Adrenal gland (tissue), 12 donors: ENCODE results near the gene SDK1. TPM values are rescaled to one million over a fixed set of nuclear protein-coding genes. Genes with fewer than 3 reads are reported as not detected.

Experiments
- DNase-seq, 7 donors: peaks; one replicate each; pipeline ENCODE4 v3.0.0-alpha.2; 2019 to 2020
- H3K27ac ChIP-seq, 5 donors: fragments of 200-600 bp; sonication (generic) in 4 of 5; 1 replicate in 3 of 5; 2 replicates in 2 of 5; pipeline versions ENCODE4 v1.5.1 to v1.8.0; 2016 to 2020; ENCODE audit warnings: mild to moderate bottlenecking in 1 of 5
- H3K27me3 ChIP-seq: fragments of 200-600 bp; 2 replicates; pipeline ENCODE4 v1.8.0; 2021
- H3K36me3 ChIP-seq, 2 donors: fragments of 200-600 bp; replicated peaks in 1 of 2; 1 replicate in 1 of 2; 2 replicates in 1 of 2; pipeline versions ENCODE4 v1.5.1 to v1.8.0; 2018 to 2022
- H3K4me1 ChIP-seq, 2 donors: fragments of 200-600 bp; replicated peaks in 1 of 2; 1 replicate in 1 of 2; 2 replicates in 1 of 2; pipeline versions ENCODE4 v1.5.1 to v1.8.0; 2018 to 2021
- H3K4me3 ChIP-seq, 4 donors: fragments of 200-600 bp; sonication (generic) in 3 of 4; one replicate each; pipeline ENCODE4 v1.5.1; 2016 to 2018
- H3K9me3 ChIP-seq, 3 donors: fragments of 200-600 bp; sonication (generic) in 1 of 3; replicated peaks in 1 of 3; 1 replicate in 2 of 3; 2 replicates in 1 of 3; pipeline versions ENCODE4 v1.5.1 to v1.8.0; 2016 to 2021
- POLR2A ChIP-seq, 2 donors: fragments of 450-650 bp; IDR thresholded peaks; one replicate each; pipeline ENCODE4 v1.6.1; 2017; ENCODE audit warnings: antibody characterized with exemption in 2 of 2, mild to moderate bottlenecking in 2 of 2, moderate library complexity in 1 of 2
- WGBS, 4 donors: extraction: QIAGEN DNeasy Blood & Tissue Kit in 2 of 4; methylation state at CpG; one replicate each; pipeline versions ENCODE4 v1.1.5 to v1.1.7; 2013 to 2017; 5-methylcytosine and 5-hydroxymethylcytosine counted together
- intact Hi-C, 2 donors: fragments of 100-400 bp; cut with DNase I; formaldehyde crosslinking; loops; one replicate each; pipeline versions ENCODE4 v1.14.1 to v1.15.0; 2022 to 2023
- polyA plus RNA-seq, 3 donors: library from polyadenylated mRNA; stranded (reverse); fragments of 200-250 nt in 2 of 3; fragments of 350-450 nt in 1 of 3; fragmentation: Illumina TruSeq in 1 of 3; extraction: RNeasy Lipid Tissue Mini Kit (QIAGEN cat#74804) in 1 of 3; gene quantifications; one replicate each; pipeline ENCODE4 v1.2.3, GENCODE V29; 2013 to 2014
- total RNA-seq, 9 donors: library from RNA; depleted of rRNA in 4 of 9; stranded (reverse); fragments of >200 nt in 4 of 9; fragments of 120-200 nt in 1 of 9; fragmentation: NEBNext Ultra II Directional in 1 of 9; extraction: Animal tissue kit (Norgen Biotek cat#: 25700) in 1 of 9; gene quantifications; one replicate each; pipeline versions ENCODE4 v1.1.0 to v1.2.4, GENCODE V29; 2013 to 2023
- TF ChIP-seq, protein P1 (sequence below), 6 experiments: fragments of 450-650 bp in 4 of 6; fragments of 200-600 bp in 2 of 6; sonication (generic) in 1 of 6; IDR thresholded peaks; 1 replicate in 5 of 6; 2 replicates in 1 of 6; pipeline versions ENCODE4 v1.5.1 to v1.8.0; 2016 to 2021; ENCODE audit warnings: antibody characterized with exemption in 6 of 6, mild to moderate bottlenecking in 2 of 6, moderate library complexity in 1 of 6
- donor health status: healthy with polysubstance abuse.
- donor health status: Bipolar disorder and iron deficiency.
- donor health status: DM: yes; HTN: yes; CAD: no.
- donor health status: DM: no; HTN: no; CAD: no.
- donor health status: DM: no; HTN: no; CAD: no.
- donor health status: DM: yes; HTN: yes; CAD: no.

Gene SDK1
- total and polyA plus RNA-seq, 12 donors: 0.50 to 3.6 (median 1.5) TPM

DNA sequence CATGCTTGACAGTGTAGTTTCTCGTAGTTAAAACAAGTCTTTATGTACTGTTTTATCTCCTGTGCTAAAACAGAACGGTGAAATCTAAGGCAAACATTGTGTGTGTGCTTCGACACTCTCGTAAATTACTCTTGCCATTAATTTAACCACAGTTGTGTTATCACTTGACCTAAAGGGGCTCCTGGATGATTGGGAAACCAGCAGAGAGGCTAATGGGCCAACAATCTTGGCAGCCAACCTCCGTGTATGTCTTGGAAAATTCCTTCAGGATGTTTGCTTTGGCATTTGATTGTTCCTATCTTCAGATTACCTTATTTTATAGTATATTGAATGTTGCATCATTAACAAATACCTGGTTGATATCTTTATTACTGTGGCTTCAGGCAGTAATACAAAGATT lies 409.5 kb downstream of the SDK1 start:
- no peaks in the 10 kb centered on the region for H3K4me1 ChIP-seq
- no peaks in the 10 kb centered on the region for H3K9me3 ChIP-seq
- no peak overlapping the region for H3K4me3 ChIP-seq
- TF ChIP-seq, protein P1, sequence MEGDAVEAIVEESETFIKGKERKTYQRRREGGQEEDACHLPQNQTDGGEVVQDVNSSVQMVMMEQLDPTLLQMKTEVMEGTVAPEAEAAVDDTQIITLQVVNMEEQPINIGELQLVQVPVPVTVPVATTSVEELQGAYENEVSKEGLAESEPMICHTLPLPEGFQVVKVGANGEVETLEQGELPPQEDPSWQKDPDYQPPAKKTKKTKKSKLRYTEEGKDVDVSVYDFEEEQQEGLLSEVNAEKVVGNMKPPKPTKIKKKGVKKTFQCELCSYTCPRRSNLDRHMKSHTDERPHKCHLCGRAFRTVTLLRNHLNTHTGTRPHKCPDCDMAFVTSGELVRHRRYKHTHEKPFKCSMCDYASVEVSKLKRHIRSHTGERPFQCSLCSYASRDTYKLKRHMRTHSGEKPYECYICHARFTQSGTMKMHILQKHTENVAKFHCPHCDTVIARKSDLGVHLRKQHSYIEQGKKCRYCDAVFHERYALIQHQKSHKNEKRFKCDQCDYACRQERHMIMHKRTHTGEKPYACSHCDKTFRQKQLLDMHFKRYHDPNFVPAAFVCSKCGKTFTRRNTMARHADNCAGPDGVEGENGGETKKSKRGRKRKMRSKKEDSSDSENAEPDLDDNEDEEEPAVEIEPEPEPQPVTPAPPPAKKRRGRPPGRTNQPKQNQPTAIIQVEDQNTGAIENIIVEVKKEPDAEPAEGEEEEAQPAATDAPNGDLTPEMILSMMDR (IDR thresholded peaks at IDR 0.05): no peak
- TF ChIP-seq POLR2A (IDR thresholded peaks at IDR 0.05): no peak
- intact Hi-C loops: no loop called here
- H3K27me3 ChIP-seq: no peaks in the 10 kb centered on the region
- 34 to 40% (median 37%) methylated on average over 5 of the region's 5 CpGs for WGBS, 4 donors
- H3K27ac ChIP-seq: no peak overlapping the region
- no peaks in the 10 kb centered on the region for H3K36me3 ChIP-seq
- DNase-seq: no peak

DNA sequence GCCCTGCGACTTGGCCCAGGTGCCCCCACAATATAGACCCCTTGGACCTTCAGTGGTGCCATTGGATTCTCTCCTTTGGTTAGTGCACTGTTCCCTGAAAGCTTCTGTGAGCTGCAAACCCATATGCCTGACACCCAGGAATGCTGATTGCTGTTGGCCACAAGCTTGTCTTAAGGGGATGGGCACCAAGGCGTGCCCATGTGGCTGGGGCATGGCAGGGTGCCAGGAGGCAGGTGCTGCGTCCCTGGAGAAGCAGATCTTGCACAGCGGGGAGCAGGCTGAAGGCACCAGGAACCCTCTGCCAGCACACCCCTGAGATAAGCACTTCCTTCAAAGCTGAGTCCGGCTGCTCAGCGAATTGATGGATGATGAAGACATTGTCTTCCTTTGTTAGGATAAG lies 411.8 kb downstream of the SDK1 start:
- Histone ChIP-seq H3K4me1 (no peaks in the 10 kb centered on the region), H3K9me3 (no peaks in the 10 kb centered on the region), H3K36me3 (no peaks in the 10 kb centered on the region), H3K27me3 (no peaks in the 10 kb centered on the region), H3K27ac (no peak overlapping the region), H3K4me3 (no peak overlapping the region)
- intact Hi-C loops: no loop called here
- no peak for DNase-seq
- TF ChIP-seq POLR2A (IDR thresholded peaks at IDR 0.05): no peak
- TF ChIP-seq, protein P1 (IDR thresholded peaks at IDR 0.05): no peak
- 31 to 49% (median 41%) methylated on average over 4 to 6 of the region's 6 CpGs for WGBS, 4 donors

- H3K4me1 ChIP-seq: no peaks in the 10 kb centered on the region
- intact Hi-C loops: no loop called here
- no peaks in the 10 kb centered on the region for H3K36me3 ChIP-seq
- 83 to 94% (median 84%) methylated on average over 3 of the region's 3 CpGs for WGBS, 4 donors
- H3K4me3 ChIP-seq: no peak overlapping the region
- H3K9me3 ChIP-seq: no peaks in the 10 kb centered on the region
- no peak for DNase-seq
- TF ChIP-seq, protein P1 (IDR thresholded peaks at IDR 0.05): no peak
- TF ChIP-seq POLR2A (IDR thresholded peaks at IDR 0.05): no peak
- H3K27ac ChIP-seq: no peak overlapping the region
- no peaks in the 10 kb centered on the region for H3K27me3 ChIP-seq
These were observed 420.4 kb downstream of the SDK1 start for GRCh38 chr7:3721422-3721821.

- Histone ChIP-seq H3K27ac (no peak overlapping the region), H3K4me3 (no peak overlapping the region), H3K4me1 (no peaks in the 10 kb centered on the region), H3K9me3 (no peaks in the 10 kb centered on the region), H3K27me3 (no peaks in the 10 kb centered on the region), H3K36me3 (no peaks in the 10 kb centered on the region)
- TF ChIP-seq POLR2A (IDR thresholded peaks at IDR 0.05): no peak
- TF ChIP-seq, protein P1 (IDR thresholded peaks at IDR 0.05): no peak
- DNase-seq: no peak
- WGBS, 4 donors: 18 to 36% (median 29%) methylated on average over 5 to 13 of the region's 13 CpGs; no CpG with 5 or more reads in 1 of the 4 donors
- intact Hi-C loops: no loop called here
These were observed 421.4 kb downstream of the SDK1 start for GRCh38 chr7:3722396-3722922.
